Panc1 (cell line): ENCODE results near the gene ERN2. TPM values are rescaled to one million over a fixed set of nuclear protein-coding genes. Genes with fewer than 3 reads are reported as not detected.

ENCODE experiments used
- ATAC-seq: fragments of 200-7000 bp; cut with Tn5 transposase; 2 replicates; pipeline ENCODE4 v1.9.1; 2020; ENCODE audit warnings: mild to moderate bottlenecking, moderate library complexity
- BruUV-seq: library from RNA; stranded (reverse); fragments of 400-500 nt; replicated peaks from 2 replicates; lab custom pipeline; 2021; lab: Mats Ljungman, UMichigan
- CTCF ChIA-PET: fragments of 300-600 bp; sonication (Branson Sonifier 250); formaldehyde crosslinking; loops from one replicate; lab custom pipeline; 2022; ENCODE audit warnings: antibody characterized with exemption; lab: Charles Lee
- POLR2A ChIA-PET: fragments of 300-600 bp; sonication (Branson Sonifier 250); formaldehyde crosslinking; loops from one replicate; lab custom pipeline; 2022; ENCODE audit warnings: antibody characterized with exemption; lab: Charles Lee
- DNase-seq: peaks from one replicate; pipeline ENCODE4 v3.0.0-alpha.2; 2010; ENCODE audit warnings: low read depth, low spot score
- H3K27ac ChIP-seq: 2 replicates; pipeline ENCODE4 v1.5.1; 2011; ENCODE audit warnings: mild to moderate bottlenecking, low read length, inconsistent platforms
- H3K27me3 ChIP-seq: fragments of 200-500 bp; sonication (Bioruptor generic); 2 replicates; pipeline ENCODE4 v1.6.0; 2014; ENCODE audit warnings: low read length, inconsistent platforms; ENCODE audit not compliant: control insufficient read depth, insufficient read depth
- H3K36me3 ChIP-seq: fragments of 200-500 bp; sonication (Bioruptor generic); 2 replicates; pipeline ENCODE4 v1.5.1; 2014; ENCODE audit warnings: inconsistent platforms, mild to moderate bottlenecking, low read length, moderate library complexity; ENCODE audit not compliant: control insufficient read depth, insufficient read depth
- H3K4me1 ChIP-seq: 2 replicates; pipeline ENCODE4 v1.5.1; 2011; ENCODE audit warnings: inconsistent platforms, mild to moderate bottlenecking, low read length, moderate library complexity; ENCODE audit not compliant: control insufficient read depth, insufficient read depth
- H3K4me3 ChIP-seq, 2 experiments: 2 replicates each; pipeline ENCODE4 v1.5.1; 2011 to 2012; ENCODE audit warnings: low read depth in 2 of 2, low read length in 2 of 2, mild to moderate bottlenecking in 2 of 2, inconsistent platforms in 1 of 2, moderate library complexity in 1 of 2
- H3K9me3 ChIP-seq: fragments of 200-500 bp; sonication (Bioruptor generic); 2 replicates; pipeline ENCODE4 v1.5.1; 2014; ENCODE audit warnings: low read depth, mild to moderate bottlenecking, inconsistent platforms, low read length, moderate library complexity; ENCODE audit not compliant: control insufficient read depth, insufficient read depth
- CTCF ChIP-seq: fragments of 450-650 bp; IDR thresholded peaks from 2 replicates; pipeline ENCODE4 v1.5.1; 2017; ENCODE audit warnings: mild to moderate bottlenecking
- POLR2AphosphoS5 ChIP-seq: IDR thresholded peaks from 2 replicates; pipeline ENCODE4 v1.6.1; 2012; ENCODE audit warnings: mild to moderate bottlenecking, low read depth, low read length, moderate library complexity
- SIN3A ChIP-seq: IDR thresholded peaks from 2 replicates; pipeline ENCODE4 v1.6.1; 2012; ENCODE audit warnings: low read depth, mild to moderate bottlenecking, low read length, moderate library complexity, borderline replicate concordance; ENCODE audit not compliant: insufficient read depth
- TCF7L2 ChIP-seq: IDR thresholded peaks from 2 replicates; pipeline ENCODE4 v1.6.1; 2011; ENCODE audit warnings: mild to moderate bottlenecking, low read depth, low read length, inconsistent platforms
- in situ Hi-C: cut with HindIII; loops from 2 replicates; pipeline ENCODE4 v1.10.0; 2016; ENCODE audit warnings: low sequenced_read_pairs, low pct_unique_long_range_greater_than_20kb
- intact Hi-C: fragments of 100-400 bp; cut with micrococcal nuclease; formaldehyde crosslinking; loops from one replicate; pipeline ENCODE4 v1.10.0; 2022; ENCODE audit not compliant: unreplicated experiment
- total RNA-seq: library from RNA; stranded (reverse); gene quantifications from one replicate; pipeline ENCODE4 v1.2.1, GENCODE V29; 2021; ENCODE audit not compliant: unreplicated experiment
- TF ChIP-seq, protein P1 (sequence below), 2 experiments: IDR thresholded peaks; 2 replicates each; pipeline ENCODE4 v1.6.1; 2011 to 2012; ENCODE audit warnings: low read depth in 2 of 2, control low read depth in 1 of 2, low read length in 1 of 2, mild to moderate bottlenecking in 1 of 2, moderate library complexity in 1 of 2; ENCODE audit not compliant: insufficient read depth in 1 of 2

ERN2 gene
- total RNA-seq, 1 experiment from 2014 or later, result not detected

GRCh38 chr16:23699100-23699499 lies 13.9 kb downstream of the ERN2 start:
- Histone ChIP-seq H3K4me3 (no peak overlapping the region), H3K27me3 (no peaks in the 10 kb centered on the region), H3K27ac (no peak overlapping the region), H3K4me1 (no peaks in the 10 kb centered on the region), H3K36me3 (no peaks in the 10 kb centered on the region), H3K9me3 (no peaks in the 10 kb centered on the region)
- intact Hi-C loops (no loop called here), in situ Hi-C loops (no loop called here)
- DNase-seq, result no peak
- POLR2A ChIA-PET, result no interaction called here
- TF ChIP-seq POLR2AphosphoS5 (no peak), TCF7L2 (no peak)
- TF ChIP-seq, protein P1, sequence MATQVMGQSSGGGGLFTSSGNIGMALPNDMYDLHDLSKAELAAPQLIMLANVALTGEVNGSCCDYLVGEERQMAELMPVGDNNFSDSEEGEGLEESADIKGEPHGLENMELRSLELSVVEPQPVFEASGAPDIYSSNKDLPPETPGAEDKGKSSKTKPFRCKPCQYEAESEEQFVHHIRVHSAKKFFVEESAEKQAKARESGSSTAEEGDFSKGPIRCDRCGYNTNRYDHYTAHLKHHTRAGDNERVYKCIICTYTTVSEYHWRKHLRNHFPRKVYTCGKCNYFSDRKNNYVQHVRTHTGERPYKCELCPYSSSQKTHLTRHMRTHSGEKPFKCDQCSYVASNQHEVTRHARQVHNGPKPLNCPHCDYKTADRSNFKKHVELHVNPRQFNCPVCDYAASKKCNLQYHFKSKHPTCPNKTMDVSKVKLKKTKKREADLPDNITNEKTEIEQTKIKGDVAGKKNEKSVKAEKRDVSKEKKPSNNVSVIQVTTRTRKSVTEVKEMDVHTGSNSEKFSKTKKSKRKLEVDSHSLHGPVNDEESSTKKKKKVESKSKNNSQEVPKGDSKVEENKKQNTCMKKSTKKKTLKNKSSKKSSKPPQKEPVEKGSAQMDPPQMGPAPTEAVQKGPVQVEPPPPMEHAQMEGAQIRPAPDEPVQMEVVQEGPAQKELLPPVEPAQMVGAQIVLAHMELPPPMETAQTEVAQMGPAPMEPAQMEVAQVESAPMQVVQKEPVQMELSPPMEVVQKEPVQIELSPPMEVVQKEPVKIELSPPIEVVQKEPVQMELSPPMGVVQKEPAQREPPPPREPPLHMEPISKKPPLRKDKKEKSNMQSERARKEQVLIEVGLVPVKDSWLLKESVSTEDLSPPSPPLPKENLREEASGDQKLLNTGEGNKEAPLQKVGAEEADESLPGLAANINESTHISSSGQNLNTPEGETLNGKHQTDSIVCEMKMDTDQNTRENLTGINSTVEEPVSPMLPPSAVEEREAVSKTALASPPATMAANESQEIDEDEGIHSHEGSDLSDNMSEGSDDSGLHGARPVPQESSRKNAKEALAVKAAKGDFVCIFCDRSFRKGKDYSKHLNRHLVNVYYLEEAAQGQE (IDR thresholded peaks at IDR 0.05; ENCODE audit: insufficient read depth in 1 of 2, low read depth in 2 of 2, low read length in 1 of 2), result no peak
- ATAC-seq, result no peak
- CTCF ChIA-PET, result no interaction called here
- BruUV-seq, result no TSS peak

GRCh38 chr16:23695756-23696155 lies 17.3 kb downstream of the ERN2 start:
- Histone ChIP-seq H3K36me3 (no peaks in the 10 kb centered on the region), H3K27me3 (no peaks in the 10 kb centered on the region), H3K4me1 (no peaks in the 10 kb centered on the region), H3K27ac (no peak overlapping the region), H3K4me3 (no peak overlapping the region), H3K9me3 (no peaks in the 10 kb centered on the region)
- BruUV-seq, result no TSS peak
- intact Hi-C loops (no loop called here), in situ Hi-C loops (no loop called here)
- ChIA-PET POLR2A (no interaction called here), CTCF (no interaction called here)
- TF ChIP-seq, protein P1 (IDR thresholded peaks at IDR 0.05; ENCODE audit: insufficient read depth in 1 of 2, low read depth in 2 of 2, low read length in 1 of 2), result no peak
- TF ChIP-seq POLR2AphosphoS5, result no peak
- no peak for TF ChIP-seq TCF7L2
- TF ChIP-seq SIN3A, result no peak
- TF ChIP-seq CTCF, result no peak
- no peak for ATAC-seq
- DNase-seq, result no peak
